Brain microvascular endothelial cell (primary cell): ENCODE results near the gene ZBED4.

ENCODE experiments used
- DNase-seq: peaks from one replicate; pipeline ENCODE4 v3.0.0-alpha.2; 2020
- H3K27ac ChIP-seq: fragments of 250-450 bp; sonication (Bioruptor Pico); 2 replicates; pipeline ENCODE4 v1.5.1; 2020; ENCODE audit warnings: mild to moderate bottlenecking, moderate library complexity
- H3K27me3 ChIP-seq: fragments of 250-450 bp; sonication (Bioruptor Pico); replicated peaks from 2 replicates; pipeline ENCODE4 v1.5.1; 2020; ENCODE audit warnings: mild to moderate bottlenecking
- H3K36me3 ChIP-seq: fragments of 250-450 bp; sonication (Bioruptor Pico); replicated peaks from 2 replicates; pipeline ENCODE4 v1.5.1; 2020; ENCODE audit warnings: mild to moderate bottlenecking
- H3K4me3 ChIP-seq: 2 replicates; pipeline ENCODE4 v1.5.1; 2011; ENCODE audit warnings: low read depth, mild to moderate bottlenecking, control low read depth, low read length, moderate library complexity
- in situ Hi-C: cut with HindIII; loops from 2 replicates; pipeline ENCODE4 v1.10.0; 2017; ENCODE audit warnings: low sequenced_read_pairs, low pct_ligation_motif_present
- TF ChIP-seq, protein P1 (sequence below): IDR thresholded peaks from 2 replicates; pipeline ENCODE4 v1.5.1; 2011; ENCODE audit warnings: low read depth, mild to moderate bottlenecking, moderate library complexity, low read length, control low read depth, inconsistent platforms; ENCODE audit errors: missing control alignments

Gene ZBED4, protein sequence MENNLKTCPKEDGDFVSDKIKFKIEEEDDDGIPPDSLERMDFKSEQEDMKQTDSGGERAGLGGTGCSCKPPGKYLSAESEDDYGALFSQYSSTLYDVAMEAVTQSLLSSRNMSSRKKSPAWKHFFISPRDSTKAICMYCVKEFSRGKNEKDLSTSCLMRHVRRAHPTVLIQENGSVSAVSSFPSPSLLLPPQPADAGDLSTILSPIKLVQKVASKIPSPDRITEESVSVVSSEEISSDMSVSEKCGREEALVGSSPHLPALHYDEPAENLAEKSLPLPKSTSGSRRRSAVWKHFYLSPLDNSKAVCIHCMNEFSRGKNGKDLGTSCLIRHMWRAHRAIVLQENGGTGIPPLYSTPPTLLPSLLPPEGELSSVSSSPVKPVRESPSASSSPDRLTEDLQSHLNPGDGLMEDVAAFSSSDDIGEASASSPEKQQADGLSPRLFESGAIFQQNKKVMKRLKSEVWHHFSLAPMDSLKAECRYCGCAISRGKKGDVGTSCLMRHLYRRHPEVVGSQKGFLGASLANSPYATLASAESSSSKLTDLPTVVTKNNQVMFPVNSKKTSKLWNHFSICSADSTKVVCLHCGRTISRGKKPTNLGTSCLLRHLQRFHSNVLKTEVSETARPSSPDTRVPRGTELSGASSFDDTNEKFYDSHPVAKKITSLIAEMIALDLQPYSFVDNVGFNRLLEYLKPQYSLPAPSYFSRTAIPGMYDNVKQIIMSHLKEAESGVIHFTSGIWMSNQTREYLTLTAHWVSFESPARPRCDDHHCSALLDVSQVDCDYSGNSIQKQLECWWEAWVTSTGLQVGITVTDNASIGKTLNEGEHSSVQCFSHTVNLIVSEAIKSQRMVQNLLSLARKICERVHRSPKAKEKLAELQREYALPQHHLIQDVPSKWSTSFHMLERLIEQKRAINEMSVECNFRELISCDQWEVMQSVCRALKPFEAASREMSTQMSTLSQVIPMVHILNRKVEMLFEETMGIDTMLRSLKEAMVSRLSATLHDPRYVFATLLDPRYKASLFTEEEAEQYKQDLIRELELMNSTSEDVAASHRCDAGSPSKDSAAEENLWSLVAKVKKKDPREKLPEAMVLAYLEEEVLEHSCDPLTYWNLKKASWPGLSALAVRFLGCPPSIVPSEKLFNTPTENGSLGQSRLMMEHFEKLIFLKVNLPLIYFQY

GRCh38 chr22:49852898-49853894 is at the start of gene ZBED4:
TSS of gene ZBED4 (plus strand) at chr22:49853844. CDS start at chr22:49883663, 29,819 bp downstream.
- in situ Hi-C loops = no loop called here
- H3K36me3 ChIP-seq = no peaks in the 10 kb centered on the region

DNA sequence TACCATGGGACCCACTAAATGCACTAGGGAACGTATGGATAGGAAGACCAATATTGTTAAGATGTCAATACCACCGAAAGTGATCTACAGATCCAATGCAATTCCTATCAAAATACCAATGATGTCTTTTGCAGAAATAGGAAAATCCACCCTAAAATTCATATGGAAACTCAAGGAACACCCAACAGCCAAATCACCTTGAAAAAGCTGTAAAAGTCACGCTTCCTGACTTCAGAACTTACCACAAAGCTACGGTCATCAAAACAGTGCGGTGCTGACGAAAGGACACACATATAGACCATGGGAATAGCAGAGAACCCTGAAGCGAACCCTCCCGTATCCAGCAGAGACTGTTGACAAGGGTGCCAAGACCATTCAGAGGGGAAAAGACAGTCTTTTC is 46.5 kb upstream of the ZBED4 start:
- DNase-seq = no peak
- Histone ChIP-seq H3K36me3 (peaks cover 11% of the 10 kb centered on the region), H3K27ac (no peak overlapping the region), H3K4me3 (no peak overlapping the region), H3K27me3 (no peaks in the 10 kb centered on the region)
- in situ Hi-C loops = no loop called here
- TF ChIP-seq, protein P1, sequence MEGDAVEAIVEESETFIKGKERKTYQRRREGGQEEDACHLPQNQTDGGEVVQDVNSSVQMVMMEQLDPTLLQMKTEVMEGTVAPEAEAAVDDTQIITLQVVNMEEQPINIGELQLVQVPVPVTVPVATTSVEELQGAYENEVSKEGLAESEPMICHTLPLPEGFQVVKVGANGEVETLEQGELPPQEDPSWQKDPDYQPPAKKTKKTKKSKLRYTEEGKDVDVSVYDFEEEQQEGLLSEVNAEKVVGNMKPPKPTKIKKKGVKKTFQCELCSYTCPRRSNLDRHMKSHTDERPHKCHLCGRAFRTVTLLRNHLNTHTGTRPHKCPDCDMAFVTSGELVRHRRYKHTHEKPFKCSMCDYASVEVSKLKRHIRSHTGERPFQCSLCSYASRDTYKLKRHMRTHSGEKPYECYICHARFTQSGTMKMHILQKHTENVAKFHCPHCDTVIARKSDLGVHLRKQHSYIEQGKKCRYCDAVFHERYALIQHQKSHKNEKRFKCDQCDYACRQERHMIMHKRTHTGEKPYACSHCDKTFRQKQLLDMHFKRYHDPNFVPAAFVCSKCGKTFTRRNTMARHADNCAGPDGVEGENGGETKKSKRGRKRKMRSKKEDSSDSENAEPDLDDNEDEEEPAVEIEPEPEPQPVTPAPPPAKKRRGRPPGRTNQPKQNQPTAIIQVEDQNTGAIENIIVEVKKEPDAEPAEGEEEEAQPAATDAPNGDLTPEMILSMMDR = no peak

More at GRCh38 chr22:49852898-49853894, at the start of gene ZBED4:
- peaks cover 22% of the 10 kb centered on the region for H3K27me3 ChIP-seq
- TF ChIP-seq, protein P1 = no peak
- peak within 1 kb of the TSS; percentile 42 for H3K27ac ChIP-seq
- H3K4me3 ChIP-seq = peak within 1 kb of the TSS; percentile 83
- peak; percentile 84 for DNase-seq

GRCh38 chr22:49807780-49808708 is 45.6 kb upstream of the ZBED4 start:
- no peak overlapping the region for H3K27ac ChIP-seq
- H3K36me3 ChIP-seq = peaks cover 6% of the 10 kb centered on the region
- TF ChIP-seq, protein P1 = no peak
- no peak overlapping the region for H3K4me3 ChIP-seq
- in situ Hi-C loops = no loop called here
- no peak for DNase-seq
- no peaks in the 10 kb centered on the region for H3K27me3 ChIP-seq

GRCh38 chr22:49810363-49811019 is 43.2 kb upstream of the ZBED4 start:
- no peak overlapping the region for H3K4me3 ChIP-seq
- peaks cover 4% of the 10 kb centered on the region for H3K36me3 ChIP-seq
- no peak for DNase-seq
- no peak overlapping the region for H3K27ac ChIP-seq
- TF ChIP-seq, protein P1 = no peak
- in situ Hi-C loops = no loop called here
- no peaks in the 10 kb centered on the region for H3K27me3 ChIP-seq
